ENCODE measurements around the gene NPIPB2. TPM values are rescaled to one million over a fixed set of nuclear protein-coding genes. Genes with fewer than 3 reads are reported as not detected.

NPIPB2 gene
- polyA plus RNA-seq, 3 donors: 0.81 to 14.4 TPM; not detected in 1

- no peak for TF ChIP-seq CTCF (IDR thresholded peaks at IDR 0.05)
- 100% methylated on average over 3 of the region's 5 CpGs for WGBS (ENCODE audit: insufficient coverage)
Measured at GRCh38 chr16:11985250-11985649, 43.4 kb upstream of the NPIPB2 start.

GRCh38 chr16:11980136-11980844 lies 38.4 kb upstream of the NPIPB2 start:
- Histone ChIP-seq H2AFZ (ENCODE audit: insufficient read depth, low read depth, low read length, poor library complexity, severe bottlenecking) (no peak overlapping the region), H3K36me3 (replicated peaks in 1 of 2; ENCODE audit: control insufficient read depth in 1 of 2, insufficient read depth in 2 of 2, low read length in 2 of 2) (peaks cover 2 to 23% of the 10 kb centered on the region in 2 donors), H3K79me2 (ENCODE audit: insufficient read depth, low read length) (peaks cover 97% of the 10 kb centered on the region), H3K27ac (ENCODE audit: low read depth in 1 of 2, low read length in 2 of 2) (peak overlapping the region in 1 of 2 donors; percentile 11), H3K9me3 (replicated peaks in 1 of 2; ENCODE audit: control insufficient read depth in 1 of 2, insufficient read depth in 1 of 2, low read length in 2 of 2) (no peaks in the 10 kb centered on the region), H3K9ac (ENCODE audit: insufficient read depth, low read length, poor library complexity, severe bottlenecking) (no peak overlapping the region), H4K20me1 (ENCODE audit: insufficient read depth, low read length) (peaks cover 82% of the 10 kb centered on the region), H3K27me3 (ENCODE audit: control insufficient read depth in 2 of 2, insufficient read depth in 2 of 2, low read length in 2 of 2) (no peaks in the 10 kb centered on the region), H3K4me3 (replicated peaks in 1 of 3; ENCODE audit: low read depth in 2 of 3, low read length in 3 of 3) (no peak overlapping the region), H3K4me1 (ENCODE audit: control insufficient read depth in 1 of 2, insufficient read depth in 2 of 2, low read length in 2 of 2) (peaks cover 23 to 27% of the 10 kb centered on the region in 2 donors), H3K4me2 (replicated peaks; ENCODE audit: extremely low read depth, low read length, poor library complexity, severe bottlenecking) (no peak overlapping the region)
- Mint-ChIP-seq H3K9me3 (no peaks in the 10 kb centered on the region), H3K4me1 (peaks cover 40% of the 10 kb centered on the region), H3K27me3 (ENCODE audit: low read depth in 3 of 3) (peaks cover 0 to 2% (median 0%) of the 10 kb centered on the region in 3 donors), H3K27ac (no peak overlapping the region), H3K4me3 (no peak overlapping the region), H3K36me3 (peaks cover 11 to 24% of the 10 kb centered on the region in 2 donors)
- 100% methylated on average over 2 of the region's 5 CpGs for WGBS (ENCODE audit: insufficient coverage)
- intact Hi-C loops (cut with micrococcal nuclease): no loop called here
- no peak for DNase-seq
- TF ChIP-seq CTCF (IDR thresholded peaks at IDR 0.05): no peak

More at GRCh38 chr16:11985250-11985649, 43.4 kb upstream of the NPIPB2 start:
- H3K4me1 Mint-ChIP-seq: peaks cover 30% of the 10 kb centered on the region
- H3K36me3 ChIP-seq (replicated peaks in 1 of 2; ENCODE audit: control insufficient read depth in 1 of 2, insufficient read depth in 2 of 2, low read length in 2 of 2): peaks cover 4 to 32% of the 10 kb centered on the region in 2 donors
- H3K36me3 Mint-ChIP-seq: peaks cover 11 to 29% of the 10 kb centered on the region in 2 donors
- intact Hi-C loops (cut with micrococcal nuclease): no loop called here
- no peak for DNase-seq
- H3K4me1 ChIP-seq (ENCODE audit: control insufficient read depth in 1 of 2, insufficient read depth in 2 of 2, low read length in 2 of 2): peaks cover 18 to 21% of the 10 kb centered on the region in 2 donors
- no peak overlapping the region for H2AFZ ChIP-seq (ENCODE audit: insufficient read depth, low read depth, low read length, poor library complexity, severe bottlenecking)
- H3K4me3 ChIP-seq (replicated peaks in 1 of 3; ENCODE audit: low read depth in 2 of 3, low read length in 3 of 3): no peak overlapping the region
- no peak overlapping the region for H3K9ac ChIP-seq (ENCODE audit: insufficient read depth, low read length, poor library complexity, severe bottlenecking)
- H3K9me3 Mint-ChIP-seq: no peaks in the 10 kb centered on the region
- H3K27me3 ChIP-seq (ENCODE audit: control insufficient read depth in 2 of 2, insufficient read depth in 2 of 2, low read length in 2 of 2): no peaks in the 10 kb centered on the region
- H4K20me1 ChIP-seq (ENCODE audit: insufficient read depth, low read length): peaks cover 69% of the 10 kb centered on the region
- peaks cover 0 to 1% (median 0%) of the 10 kb centered on the region in 3 donors for H3K27me3 Mint-ChIP-seq (ENCODE audit: low read depth in 3 of 3)
- peak overlapping the region in 1 of 7 donors; percentile 82 for H3K27ac Mint-ChIP-seq
- no peak overlapping the region for H3K4me2 ChIP-seq (replicated peaks; ENCODE audit: extremely low read depth, low read length, poor library complexity, severe bottlenecking)
- peaks cover 99% of the 10 kb centered on the region for H3K79me2 ChIP-seq (ENCODE audit: insufficient read depth, low read length)
- H3K9me3 ChIP-seq (replicated peaks in 1 of 2; ENCODE audit: control insufficient read depth in 1 of 2, insufficient read depth in 1 of 2, low read length in 2 of 2): no peaks in the 10 kb centered on the region
- no peak overlapping the region for H3K4me3 Mint-ChIP-seq
- no peak overlapping the region for H3K27ac ChIP-seq (ENCODE audit: low read depth in 1 of 2, low read length in 2 of 2)

All from CD14-positive monocyte (primary cell).